Stomach (tissue), 4 donors: Measurements from ENCODE around the gene PCLO.

Source experiments
- CTCF ChIP-seq, 7 experiments: fragments of 450-650 bp in 4 of 7; fragments of 200-600 bp in 3 of 7; sonication (generic) in 3 of 7; IDR thresholded peaks; one replicate each; pipeline ENCODE4 v1.5.1; 2016 to 2019; ENCODE audit warnings: antibody characterized with exemption in 7 of 7, control low read depth in 2 of 7, mild to moderate bottlenecking in 1 of 7
- POLR2A ChIP-seq, 4 donors: fragments of 450-650 bp; IDR thresholded peaks; one replicate each; pipeline ENCODE4 v1.6.1; 2016; ENCODE audit warnings: antibody characterized with exemption in 4 of 4, control low read depth in 2 of 4, mild to moderate bottlenecking in 1 of 4, moderate library complexity in 1 of 4
- POLR2AphosphoS5 ChIP-seq, 3 donors: sonication (generic); formaldehyde crosslinking; IDR thresholded peaks; one replicate each; pipeline ENCODE4 v1.6.1; 2016; ENCODE audit warnings: antibody characterized with exemption in 3 of 3

GRCh38 chr7:82945056-82945455 is 217.6 kb downstream of the PCLO start:
- TF ChIP-seq POLR2A (IDR thresholded peaks at IDR 0.05) (no peak), CTCF (IDR thresholded peaks at IDR 0.05) (no peak), POLR2AphosphoS5 (IDR thresholded peaks at IDR 0.05) (no peak)
